22Rv1 (cell line): ENCODE measurements around the gene UNC93B1.
"Not testable (repeated sequence)": the region's sequence is repeated elsewhere in the genome, so short reads cannot be mapped to it uniquely, and the experiment has no call there.

Source experiments
- ZFX ChIP-seq: fragments of 450-650 bp; IDR thresholded peaks from 2 replicates; pipeline ENCODE4 v1.6.1; 2017; ENCODE audit warnings: antibody characterized with exemption, borderline replicate concordance
- TF ChIP-seq, protein P1 (sequence below): fragments of 450-650 bp; IDR thresholded peaks from 2 replicates; pipeline ENCODE4 v1.5.1; 2017; ENCODE audit warnings: mild to moderate bottlenecking

DNA sequence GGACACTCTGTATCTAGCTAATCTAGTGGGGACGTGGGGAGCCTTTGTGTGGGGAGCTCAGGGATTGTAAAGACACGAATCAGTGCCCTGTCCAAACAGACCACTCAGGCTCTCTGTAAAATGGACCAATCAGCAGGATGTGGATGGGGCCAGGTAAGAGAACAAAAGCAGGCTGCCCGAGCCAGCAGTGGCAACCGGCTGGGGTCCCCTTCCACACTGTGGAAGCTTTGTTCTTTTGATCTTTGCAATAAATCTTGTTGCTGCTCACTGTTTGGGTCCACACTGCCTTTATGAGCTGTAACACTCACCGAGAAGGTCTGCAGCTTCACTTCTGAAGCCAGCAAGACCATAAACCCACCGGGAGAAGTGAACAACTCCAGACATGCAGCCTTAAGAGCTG lies 40.0 kb downstream of the UNC93B1 start:
- TF ChIP-seq ZFX, result not testable (repeated sequence)
- TF ChIP-seq, protein P1, sequence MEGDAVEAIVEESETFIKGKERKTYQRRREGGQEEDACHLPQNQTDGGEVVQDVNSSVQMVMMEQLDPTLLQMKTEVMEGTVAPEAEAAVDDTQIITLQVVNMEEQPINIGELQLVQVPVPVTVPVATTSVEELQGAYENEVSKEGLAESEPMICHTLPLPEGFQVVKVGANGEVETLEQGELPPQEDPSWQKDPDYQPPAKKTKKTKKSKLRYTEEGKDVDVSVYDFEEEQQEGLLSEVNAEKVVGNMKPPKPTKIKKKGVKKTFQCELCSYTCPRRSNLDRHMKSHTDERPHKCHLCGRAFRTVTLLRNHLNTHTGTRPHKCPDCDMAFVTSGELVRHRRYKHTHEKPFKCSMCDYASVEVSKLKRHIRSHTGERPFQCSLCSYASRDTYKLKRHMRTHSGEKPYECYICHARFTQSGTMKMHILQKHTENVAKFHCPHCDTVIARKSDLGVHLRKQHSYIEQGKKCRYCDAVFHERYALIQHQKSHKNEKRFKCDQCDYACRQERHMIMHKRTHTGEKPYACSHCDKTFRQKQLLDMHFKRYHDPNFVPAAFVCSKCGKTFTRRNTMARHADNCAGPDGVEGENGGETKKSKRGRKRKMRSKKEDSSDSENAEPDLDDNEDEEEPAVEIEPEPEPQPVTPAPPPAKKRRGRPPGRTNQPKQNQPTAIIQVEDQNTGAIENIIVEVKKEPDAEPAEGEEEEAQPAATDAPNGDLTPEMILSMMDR, result not testable (repeated sequence)
